GM10847 (cell line): Measurements from ENCODE around the gene HSD17B11.

Experiments
- POLR2A ChIP-seq: IDR thresholded peaks from 2 replicates; pipeline ENCODE4 v1.6.1; 2011; ENCODE audit not compliant: insufficient read length; ENCODE audit errors: extremely low read depth

The HSD17B11 gene

DNA sequence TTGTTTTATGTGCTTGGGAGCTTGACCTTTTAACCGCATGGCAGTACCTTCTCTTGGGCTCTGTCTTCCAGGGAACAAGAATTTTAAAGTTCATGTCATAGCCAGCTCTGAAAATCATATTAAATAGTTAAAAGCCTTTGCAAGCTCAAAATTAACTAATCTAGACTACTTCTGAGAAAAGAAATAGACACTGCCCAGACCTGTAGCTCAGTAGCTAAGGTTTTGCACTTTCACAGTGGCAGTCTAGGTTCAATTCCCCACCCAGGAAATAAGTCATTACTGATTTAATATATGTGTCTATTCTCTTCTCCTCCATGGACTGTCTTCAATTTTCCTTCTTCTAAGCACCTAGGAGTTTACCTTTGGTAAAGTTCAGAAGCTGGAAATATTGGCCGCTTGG, 27.4 kb downstream of the HSD17B11 start:
- no peak for TF ChIP-seq POLR2A

DNA sequence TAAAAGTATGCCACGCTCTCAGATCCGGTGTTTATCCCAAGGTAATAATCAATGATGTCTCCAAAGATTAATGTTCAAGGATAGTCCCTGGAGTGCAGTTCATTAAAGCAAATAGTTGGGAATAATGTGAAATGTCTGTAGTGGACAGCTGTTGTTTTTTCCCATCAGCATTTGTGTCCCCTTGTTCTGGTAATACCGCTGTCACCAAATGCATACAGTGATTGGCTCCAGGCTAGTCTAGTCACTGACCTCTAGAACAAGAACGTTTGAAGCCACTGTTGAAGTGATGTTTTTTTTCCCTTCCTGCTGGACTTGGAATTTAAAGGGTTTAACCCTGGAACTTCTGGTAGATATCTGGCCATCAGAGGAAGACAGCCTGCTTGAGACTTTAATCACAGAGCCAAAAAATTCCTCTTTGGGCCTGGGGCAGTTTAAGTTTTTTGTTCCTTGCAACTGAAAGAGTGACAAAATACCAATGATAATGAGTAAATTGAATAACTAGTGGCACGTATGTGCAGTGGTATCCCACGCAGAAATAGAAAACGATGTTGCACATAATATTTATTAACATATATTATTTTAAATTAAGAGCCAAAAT, 30.6 kb downstream of the HSD17B11 start:
- no peak for TF ChIP-seq POLR2A

DNA sequence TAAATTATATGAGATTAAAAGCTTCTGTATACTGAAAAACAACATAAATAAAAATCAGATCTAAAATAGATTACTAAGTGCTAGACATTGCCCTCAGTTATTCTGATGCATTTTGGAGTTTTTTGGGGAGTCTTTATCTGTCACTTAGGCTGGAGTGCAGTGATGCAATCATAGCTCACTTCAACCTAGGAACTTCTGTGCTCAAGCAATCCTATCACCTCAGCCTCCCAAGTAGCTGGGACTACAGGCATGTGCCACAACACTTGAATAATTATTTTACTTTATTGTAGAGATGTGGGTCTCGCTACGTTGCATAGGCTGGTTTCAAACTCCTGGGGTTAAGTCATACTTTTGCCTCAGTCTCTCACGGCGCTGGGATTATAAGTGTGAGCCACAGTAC, 31.7 kb downstream of the HSD17B11 start:
- TF ChIP-seq POLR2A, result no peak

DNA sequence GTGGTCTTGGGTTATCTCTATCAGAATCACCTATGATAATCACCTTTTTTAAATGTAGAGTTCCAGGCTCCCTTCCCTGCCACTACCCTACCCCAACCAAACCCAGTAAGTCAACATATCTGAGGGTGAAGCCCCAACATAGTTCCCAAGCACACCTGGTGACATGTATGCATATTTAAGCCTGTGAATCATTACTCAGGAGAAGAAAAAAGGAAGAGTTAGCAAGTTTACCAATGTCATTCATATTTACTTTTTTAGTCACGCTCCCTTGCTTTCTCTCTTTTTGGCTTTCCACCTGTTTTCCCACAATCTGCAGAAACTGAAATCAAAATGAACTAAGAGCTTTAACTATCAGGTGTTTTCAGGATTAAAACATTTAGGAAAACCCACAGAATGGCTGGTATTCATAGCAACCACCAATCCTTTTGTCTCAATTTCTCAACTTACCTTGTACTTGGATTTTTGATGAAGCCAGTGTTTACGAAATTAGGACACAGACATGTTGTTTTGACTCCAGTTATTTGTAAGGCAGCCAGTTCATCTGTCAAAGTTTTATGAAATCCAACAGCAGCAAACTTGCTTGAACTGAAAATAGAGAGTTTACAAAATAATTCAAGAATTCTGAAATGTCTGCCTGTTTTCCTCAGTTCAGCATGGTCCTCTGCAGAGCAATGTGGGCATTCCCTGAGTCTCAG, 34.0 kb downstream of the HSD17B11 start:
- no peak for TF ChIP-seq POLR2A

DNA sequence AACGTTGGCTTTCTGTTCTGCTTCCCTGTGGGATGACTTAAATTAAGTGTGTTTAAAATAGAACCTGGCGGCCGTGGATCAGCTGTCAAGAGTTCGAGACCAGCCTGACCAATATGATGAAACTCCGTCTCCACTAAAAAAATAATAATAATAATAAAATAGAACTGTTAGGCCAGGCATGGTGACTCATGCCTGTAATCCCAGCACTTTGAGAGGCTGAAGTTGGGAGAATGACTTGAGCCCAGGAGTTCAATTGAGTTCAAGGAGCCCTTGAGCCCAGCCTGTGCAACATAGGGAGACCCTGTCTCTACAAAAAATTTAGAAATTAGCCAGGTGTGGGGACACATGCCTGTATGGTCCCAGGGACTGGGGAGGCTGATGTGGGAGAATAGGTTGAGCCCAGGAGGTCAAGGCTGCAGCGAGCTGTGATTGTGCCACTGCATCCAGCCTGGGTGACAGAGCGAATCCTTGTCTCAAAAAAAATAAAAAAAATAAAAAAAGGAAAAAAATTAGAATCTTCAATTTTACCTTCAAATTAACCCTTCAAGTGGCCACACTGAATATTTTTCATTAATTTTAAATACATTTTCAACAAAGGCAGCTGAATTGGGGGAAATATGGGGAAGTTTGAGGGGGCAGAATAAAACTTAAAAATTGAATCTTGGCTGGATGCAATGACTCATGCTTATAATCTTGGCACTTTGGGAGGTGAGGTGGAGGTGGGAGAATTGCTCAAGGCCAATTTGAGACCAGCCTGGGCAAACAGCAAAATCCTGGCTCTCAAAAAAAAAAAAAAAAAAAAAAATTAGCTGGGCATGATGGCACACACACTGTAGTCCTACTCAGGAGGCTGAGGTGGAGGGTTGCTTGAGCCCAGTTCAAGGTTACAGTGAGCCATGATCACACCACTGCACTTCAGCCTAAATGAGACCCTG, 36.6 kb downstream of the HSD17B11 start:
- TF ChIP-seq POLR2A, result no peak

DNA sequence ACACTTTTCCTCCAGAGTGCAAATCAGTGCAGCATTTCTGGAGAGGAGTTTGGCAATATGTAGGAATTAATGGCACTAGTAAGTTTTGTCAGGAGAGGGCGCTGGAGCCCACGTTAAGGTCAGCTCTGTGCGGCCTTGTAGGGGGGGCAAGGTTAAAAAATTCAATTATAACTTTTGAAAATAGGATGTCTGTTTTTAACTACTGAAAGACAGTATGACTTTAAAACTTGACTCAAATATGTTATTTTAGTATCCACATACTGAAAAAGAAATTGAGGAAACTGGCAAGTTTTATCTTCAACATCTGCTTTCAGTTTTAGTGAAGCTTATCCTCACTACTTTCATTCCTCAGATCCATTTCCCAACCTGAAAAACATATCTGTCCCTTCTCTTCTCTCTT, 37.4 kb downstream of the HSD17B11 start:
- TF ChIP-seq POLR2A, result no peak

DNA sequence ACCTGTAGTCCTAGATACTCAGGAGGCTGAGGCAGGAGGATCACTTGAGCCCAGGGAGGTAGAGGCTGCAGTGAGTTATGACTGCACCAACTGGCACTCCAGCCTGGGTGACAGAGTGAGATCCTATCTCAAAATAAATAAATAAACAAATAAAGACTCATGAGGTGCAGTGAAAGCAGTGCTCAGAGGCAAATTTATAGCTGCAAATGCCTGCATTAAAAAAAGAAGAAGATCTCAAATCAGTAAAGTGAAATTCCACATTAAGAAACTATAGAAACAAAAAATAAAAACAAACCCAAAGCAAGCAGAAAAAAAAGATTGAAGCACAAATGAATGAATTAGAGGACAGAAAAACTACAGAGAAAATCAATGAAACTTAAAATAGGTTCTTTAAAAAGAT, 45.8 kb downstream of the HSD17B11 start:
- no peak for TF ChIP-seq POLR2A

DNA sequence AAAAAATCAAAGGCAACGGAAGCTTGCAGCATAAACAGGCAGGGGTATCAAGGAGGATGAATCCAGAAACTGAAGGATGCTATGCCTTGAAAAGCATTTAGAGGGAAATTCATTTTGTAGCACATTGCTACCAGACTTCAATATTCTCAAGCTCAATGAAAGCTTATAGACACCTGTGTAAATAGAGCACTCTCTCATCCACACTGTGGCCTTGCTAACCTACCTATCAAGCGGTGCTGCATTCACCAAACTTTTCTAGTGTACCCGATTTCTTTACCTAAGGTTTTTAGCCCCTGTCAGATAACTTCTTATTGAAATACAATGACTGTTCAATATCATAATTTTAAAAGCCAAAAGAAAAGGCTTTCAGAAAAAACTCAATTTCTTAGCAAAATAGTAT, 48.1 kb downstream of the HSD17B11 start:
- TF ChIP-seq POLR2A, result no peak

DNA sequence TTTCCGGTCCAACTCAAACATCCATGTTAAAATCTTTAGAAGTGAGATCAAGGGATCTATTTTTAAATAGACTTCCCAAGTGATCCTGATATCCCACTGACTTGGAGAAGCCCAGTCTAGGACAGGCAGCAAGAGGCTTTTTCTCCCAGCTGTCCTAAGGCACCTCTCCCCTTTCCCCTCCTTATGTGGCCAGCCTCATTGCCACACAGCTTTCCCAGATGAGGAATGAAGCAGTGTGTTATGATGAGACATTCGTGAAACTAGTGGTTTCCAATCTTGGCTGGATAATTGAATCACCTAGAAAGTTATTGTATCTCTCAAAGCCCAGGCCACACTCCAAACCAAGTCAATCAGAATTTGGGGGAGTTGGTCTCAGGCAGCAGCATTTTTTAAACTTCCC, 51.5 kb downstream of the HSD17B11 start:
- no peak for TF ChIP-seq POLR2A

DNA sequence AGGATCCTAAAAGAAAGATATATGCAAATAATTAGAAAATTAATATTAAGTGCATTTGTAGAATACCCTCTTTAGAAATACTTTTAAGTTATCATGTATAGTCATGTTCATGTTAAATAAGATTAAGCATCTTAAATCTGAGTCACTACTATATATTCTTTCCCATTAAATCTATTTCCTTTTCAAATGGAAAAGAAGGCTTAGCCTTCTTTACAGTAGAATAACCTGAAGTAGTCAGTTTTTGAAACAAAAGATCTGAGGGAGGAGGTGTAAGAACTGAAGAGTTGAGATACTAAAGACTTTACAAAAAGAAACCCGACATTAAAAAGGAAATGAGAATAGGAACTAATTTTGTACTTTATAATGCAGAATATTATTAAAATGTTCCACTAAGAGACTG, 53.6 kb downstream of the HSD17B11 start:
- TF ChIP-seq POLR2A, result no peak

DNA sequence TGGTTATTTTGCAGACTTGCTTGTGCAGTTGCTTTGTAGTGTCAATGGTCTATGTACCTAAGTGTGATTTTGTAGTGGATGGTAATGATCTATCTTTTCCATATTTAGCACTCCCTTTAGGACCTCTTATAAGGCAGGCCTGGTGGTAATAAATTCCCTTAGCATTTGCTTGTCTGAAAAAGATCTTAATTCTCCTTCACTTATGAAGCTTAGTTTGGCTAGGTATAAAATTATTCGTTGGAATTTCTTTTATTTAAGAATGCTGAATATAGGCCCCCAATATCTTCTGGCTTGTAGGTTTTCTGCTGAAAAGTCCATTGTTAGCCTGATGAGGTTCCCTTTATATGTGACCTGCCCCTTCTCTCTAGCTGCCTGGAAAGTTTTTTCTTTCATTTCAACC, 57.7 kb downstream of the HSD17B11 start:
- no peak for TF ChIP-seq POLR2A

DNA sequence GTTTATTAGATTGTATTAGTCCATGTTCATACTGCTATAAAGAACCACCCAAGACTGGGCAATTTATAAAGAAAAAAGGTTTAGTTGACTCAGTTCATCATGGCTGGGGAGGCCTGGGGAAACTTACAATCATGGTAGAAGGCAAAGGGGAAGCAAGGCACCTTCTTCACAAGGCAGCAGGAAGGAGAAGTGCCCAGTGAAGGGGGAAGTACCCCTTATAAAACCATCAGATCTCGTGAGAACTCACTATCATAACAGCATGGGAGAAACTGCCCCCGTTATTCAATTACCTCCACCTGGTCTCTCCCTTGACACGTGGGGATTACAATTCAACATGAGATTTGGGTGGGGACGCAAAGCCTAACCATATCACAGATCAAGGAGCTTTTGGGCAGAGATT, 60.2 kb downstream of the HSD17B11 start:
- no peak for TF ChIP-seq POLR2A

DNA sequence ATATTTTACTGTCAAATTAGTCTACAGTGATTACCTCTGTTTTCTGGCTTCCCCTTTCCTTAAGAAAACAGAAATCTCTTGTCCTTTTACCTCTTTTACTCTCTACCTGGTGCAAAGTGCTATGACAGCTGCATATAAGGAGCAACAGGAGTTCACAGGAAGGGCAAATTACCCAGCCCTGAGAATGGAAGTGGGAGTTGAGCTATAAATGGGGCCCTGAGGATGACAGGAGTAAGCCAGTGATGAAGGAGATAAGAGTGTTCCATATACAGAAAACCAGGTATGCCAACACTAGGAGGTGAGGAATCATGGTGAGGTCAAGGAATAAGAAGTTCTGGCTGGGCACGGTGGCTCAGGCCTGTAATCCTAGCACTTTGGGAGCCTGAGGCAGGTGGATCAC, 63.9 kb downstream of the HSD17B11 start:
- TF ChIP-seq POLR2A, result no peak

DNA sequence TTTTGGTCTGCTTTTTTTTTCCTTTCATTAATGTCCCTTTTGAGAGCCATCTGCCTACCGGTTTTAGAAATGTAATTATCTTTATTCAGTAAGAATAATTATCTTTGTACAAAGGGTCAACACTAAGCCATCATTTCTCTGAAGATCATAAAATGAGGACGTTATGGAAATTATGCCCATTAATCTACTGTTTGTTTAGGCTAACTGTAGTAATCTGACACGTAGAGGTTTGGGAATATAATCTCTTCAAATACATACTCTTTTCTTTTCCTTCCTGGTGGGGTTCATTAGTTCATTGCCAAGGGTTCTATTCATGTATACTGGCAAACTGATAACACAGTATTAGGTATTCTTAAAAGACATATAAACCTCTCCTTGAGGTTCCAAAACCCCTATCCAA, 64.5 kb downstream of the HSD17B11 start:
- TF ChIP-seq POLR2A, result no peak

DNA sequence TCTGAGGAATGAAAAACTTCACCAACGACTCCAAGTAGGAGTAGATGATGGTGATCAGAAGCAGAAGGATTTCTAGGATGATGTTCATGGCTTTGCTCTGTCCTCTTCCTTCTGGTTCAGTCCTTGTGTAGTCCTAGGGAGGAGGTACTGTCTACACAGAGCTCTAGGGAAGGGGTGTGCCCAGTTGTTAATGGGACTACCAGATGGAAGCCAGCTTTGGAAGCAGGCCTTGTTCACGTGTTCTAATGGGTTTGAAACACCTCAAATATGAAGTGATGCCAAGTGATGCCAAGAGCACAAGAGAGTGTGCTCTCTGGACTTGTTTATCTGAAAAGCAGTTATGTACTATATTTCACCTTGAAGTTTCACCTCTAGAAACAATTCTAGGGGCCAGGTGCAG, 68.2 kb downstream of the HSD17B11 start, which contains the start of gene HSD17B13:
HSD17B13 (minus strand) TSS at position 129 of the 400 bp plus-strand sequence; CDS start at position 88, 41 bp downstream.
- TF ChIP-seq POLR2A, result no peak

DNA sequence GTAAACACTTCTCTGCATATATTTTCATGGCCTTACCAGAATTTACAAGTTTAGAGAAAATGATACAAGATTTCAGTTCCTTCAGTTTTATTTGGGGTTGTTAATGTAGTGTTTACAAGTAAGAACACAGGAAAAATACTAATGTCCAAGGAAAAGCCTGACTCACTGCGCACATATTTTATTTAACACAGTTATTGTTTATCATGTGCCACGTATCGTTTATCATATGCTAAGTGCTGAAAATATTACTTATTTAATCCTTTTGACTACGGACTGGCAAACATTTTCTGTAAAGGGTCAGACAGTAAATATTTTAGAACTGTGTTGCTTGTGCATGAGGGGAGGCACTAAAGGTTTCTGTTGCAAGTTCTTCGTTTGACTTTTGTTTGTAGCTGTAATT, 69.1 kb downstream of the HSD17B11 start:
- no peak for TF ChIP-seq POLR2A
